H9 (cell line): ENCODE data around the gene INO80. TPM values are rescaled to one million over a fixed set of nuclear protein-coding genes. Genes with fewer than 3 reads are reported as not detected.

Source experiments
- DNase-seq: peaks from one replicate; pipeline ENCODE4 v3.0.0-alpha.2; 2017
- H2AFZ ChIP-seq: one replicate; pipeline ENCODE4 v1.6.1; 2013; ENCODE audit warnings: mild to moderate bottlenecking, low read length, control low read depth, moderate library complexity
- H2AK5ac ChIP-seq: 2 replicates; pipeline ENCODE4 v1.6.1; 2013; ENCODE audit warnings: low read length, control low read depth, mixed read lengths; ENCODE audit not compliant: insufficient read length
- H2BK120ac ChIP-seq: one replicate; pipeline ENCODE4 v1.6.1; 2013; ENCODE audit warnings: low read depth, mild to moderate bottlenecking, low read length, control low read depth, inconsistent platforms; ENCODE audit not compliant: poor library complexity, severe bottlenecking
- H2BK12ac ChIP-seq: 2 replicates; pipeline ENCODE4 v1.6.1; 2013; ENCODE audit warnings: low read length, control low read depth, mixed read lengths, low read depth; ENCODE audit not compliant: insufficient read length
- H2BK15ac ChIP-seq: 2 replicates; pipeline ENCODE4 v1.6.1; 2013; ENCODE audit warnings: low read depth, low read length, control low read depth
- H2BK20ac ChIP-seq: one replicate; pipeline ENCODE4 v1.6.1; 2013; ENCODE audit warnings: low read depth, mild to moderate bottlenecking, low read length, control low read depth, inconsistent platforms; ENCODE audit not compliant: poor library complexity, severe bottlenecking
- H2BK5ac ChIP-seq: 2 replicates; pipeline ENCODE4 v1.6.1; 2013; ENCODE audit warnings: low read length, control low read depth, mixed read lengths; ENCODE audit not compliant: insufficient read length
- H3K14ac ChIP-seq: 2 replicates; pipeline ENCODE4 v1.6.1; 2013; ENCODE audit warnings: low read length, control low read depth; ENCODE audit not compliant: insufficient read depth
- H3K18ac ChIP-seq: 2 replicates; pipeline ENCODE4 v1.6.1; 2013; ENCODE audit warnings: low read depth, mild to moderate bottlenecking, mixed read lengths, low read length, control low read depth; ENCODE audit not compliant: insufficient read length
- H3K23ac ChIP-seq: 2 replicates; pipeline ENCODE4 v1.6.1; 2013; ENCODE audit warnings: low read length, control low read depth, mixed read lengths, low read depth; ENCODE audit not compliant: insufficient read length
- H3K23me2 ChIP-seq: 2 replicates; pipeline ENCODE4 v1.6.1; 2013; ENCODE audit warnings: low read depth, mild to moderate bottlenecking, mixed read lengths, low read length, control low read depth; ENCODE audit not compliant: insufficient read length, poor library complexity, severe bottlenecking
- H3K27ac ChIP-seq: 2 replicates; pipeline ENCODE4 v1.5.1; 2013; ENCODE audit warnings: low read length, control low read depth, mixed read lengths, low read depth; ENCODE audit not compliant: insufficient read length
- H3K27me3 ChIP-seq: 2 replicates; pipeline ENCODE4 v1.6.1; 2013; ENCODE audit warnings: low read length, control low read depth, inconsistent platforms; ENCODE audit not compliant: insufficient read depth
- H3K4ac ChIP-seq: 2 replicates; pipeline ENCODE4 v1.6.1; 2013; ENCODE audit warnings: low read depth, mild to moderate bottlenecking, control low read depth, inconsistent platforms, low read length, moderate library complexity
- H3K4me1 ChIP-seq: 2 replicates; pipeline ENCODE4 v1.6.1; 2013; ENCODE audit warnings: low read length, control low read depth, inconsistent platforms; ENCODE audit not compliant: insufficient read depth
- H3K4me2 ChIP-seq: 2 replicates; pipeline ENCODE4 v1.6.1; 2013; ENCODE audit warnings: low read length, control low read depth, mixed read lengths; ENCODE audit not compliant: insufficient read length, insufficient read depth
- H3K56ac ChIP-seq: 2 replicates; pipeline ENCODE4 v1.6.1; 2013; ENCODE audit warnings: low read depth, mild to moderate bottlenecking, mixed read lengths, low read length, control low read depth; ENCODE audit not compliant: insufficient read length
- H3K79me1 ChIP-seq: 2 replicates; pipeline ENCODE4 v1.6.1; 2013; ENCODE audit warnings: low read depth, mild to moderate bottlenecking, moderate library complexity, low read length, control low read depth, inconsistent platforms; ENCODE audit not compliant: insufficient read depth, poor library complexity, severe bottlenecking
- H3K79me2 ChIP-seq: 2 replicates; pipeline ENCODE4 v1.6.1; 2013; ENCODE audit warnings: low read length, control low read depth, inconsistent platforms; ENCODE audit not compliant: insufficient read depth
- H3K9ac ChIP-seq: 2 replicates; pipeline ENCODE4 v1.6.1; 2013; ENCODE audit warnings: low read length, control low read depth, mixed read lengths; ENCODE audit not compliant: insufficient read length; ENCODE audit errors: extremely low read depth
- H3K9me3 ChIP-seq: one replicate; pipeline ENCODE4 v1.6.1; 2013; ENCODE audit warnings: low read depth, low read length, inconsistent platforms; ENCODE audit not compliant: control insufficient read depth
- H3T11ph ChIP-seq: one replicate; pipeline ENCODE4 v1.6.1; 2013; ENCODE audit warnings: mild to moderate bottlenecking, low read length, control low read depth, inconsistent platforms
- H4K20me1 ChIP-seq: one replicate; pipeline ENCODE4 v1.6.1; 2013; ENCODE audit not compliant: control insufficient read depth, insufficient read length, insufficient read depth
- H4K5ac ChIP-seq: 2 replicates; pipeline ENCODE4 v1.6.1; 2013; ENCODE audit warnings: low read depth, mild to moderate bottlenecking, mixed read lengths, low read length, control low read depth; ENCODE audit not compliant: insufficient read length
- H4K8ac ChIP-seq: replicated peaks from 2 replicates; pipeline ENCODE4 v1.6.1; 2013; ENCODE audit warnings: low read length, control low read depth, mixed read lengths, low read depth; ENCODE audit not compliant: insufficient read length
- H4K91ac ChIP-seq: 2 replicates; pipeline ENCODE4 v1.6.1; 2013; ENCODE audit warnings: low read depth, mild to moderate bottlenecking, moderate library complexity, mixed read lengths, low read length, control low read depth; ENCODE audit not compliant: insufficient read length
- H3K27ac Mint-ChIP-seq, 3 experiments: 2 replicates in 2 of 3; 3 replicates in 1 of 3; pipeline ENCODE4 v1.8.0; 2020 to 2021; ENCODE audit warnings: mixed read lengths in 3 of 3, mild to moderate bottlenecking in 1 of 3, moderate library complexity in 1 of 3
- H3K27me3 Mint-ChIP-seq: 2 replicates; pipeline ENCODE4 v1.8.0; 2021; ENCODE audit warnings: low read depth, mild to moderate bottlenecking, moderate library complexity, mixed read lengths
- H3K36me3 Mint-ChIP-seq, 3 experiments: 2 replicates in 2 of 3; 3 replicates in 1 of 3; pipeline ENCODE4 v1.8.0; 2020 to 2021; ENCODE audit warnings: low read depth in 3 of 3, mixed read lengths in 3 of 3; ENCODE audit not compliant: insufficient read depth in 1 of 3
- H3K4me1 Mint-ChIP-seq, 2 experiments: 2 replicates each; pipeline ENCODE4 v1.8.0; 2020; ENCODE audit warnings: mixed read lengths in 2 of 2
- H3K4me3 Mint-ChIP-seq, 2 experiments: 2 replicates in 1 of 2; 3 replicates in 1 of 2; pipeline ENCODE4 v1.8.0; 2020 to 2021; ENCODE audit warnings: mild to moderate bottlenecking in 2 of 2, mixed read lengths in 2 of 2, moderate library complexity in 1 of 2
- H3K9me3 Mint-ChIP-seq, 2 experiments: 2 replicates in 1 of 2; 3 replicates in 1 of 2; pipeline ENCODE4 v1.8.0; 2020; ENCODE audit warnings: mild to moderate bottlenecking in 2 of 2, mixed read lengths in 2 of 2, moderate library complexity in 1 of 2
- CTCF ChIP-seq: fragments of 200-600 bp; sonication (generic); conservative IDR thresholded peaks from 3 replicates; pipeline ENCODE4 v1.8.0; 2021; ENCODE audit warnings: antibody characterized with exemption, mild to moderate bottlenecking
- WGBS: extraction: QIAGEN DNeasy Blood & Tissue Kit; methylation state at CpG from one replicate; pipeline ENCODE4 v1.1.7; 2013; ENCODE audit warnings: missing lambda C conversion rate, low lambda C conversion rate, mixed read lengths; ENCODE audit not compliant: insufficient read length; ENCODE audit errors: extremely low coverage; 5-methylcytosine and 5-hydroxymethylcytosine counted together
- total RNA-seq: library from RNA; stranded (reverse); gene quantifications from 2 replicates; pipeline ENCODE4 v1.2.1, GENCODE V29; 2021

The INO80 gene
- total RNA-seq, 1 experiment from 2014 or later = 29.2 TPM

- no peak overlapping the region for H3K14ac ChIP-seq
- no peak overlapping the region for H3T11ph ChIP-seq
- H3K79me1 ChIP-seq = no peaks in the 10 kb centered on the region
- H3K27me3 Mint-ChIP-seq = peaks cover 64% of the 10 kb centered on the region
- no peaks in the 10 kb centered on the region; the same call in 1 of the 2 replicates for H3K27me3 ChIP-seq
- H3K27ac Mint-ChIP-seq = no peak overlapping the region; a peak in 1 of 7 replicates
- no peaks in the 10 kb centered on the region for H4K20me1 ChIP-seq
- no peak overlapping the region for H3K27ac ChIP-seq
- H3K4me1 Mint-ChIP-seq = peaks cover 30 to 34% of the 10 kb centered on the region in 2 experiments
- H3K9me3 ChIP-seq = no peaks in the 10 kb centered on the region
- no peak overlapping the region for H2BK5ac ChIP-seq
- H4K5ac ChIP-seq = no peak overlapping the region
- no peaks in the 10 kb centered on the region for H3K79me2 ChIP-seq
- H2BK20ac ChIP-seq = no peak overlapping the region
- no peak overlapping the region for H3K56ac ChIP-seq
- H3K36me3 Mint-ChIP-seq = no peaks in the 10 kb centered on the region; a peak in 1 of 7 replicates
- no peak overlapping the region for H3K18ac ChIP-seq
- no peak overlapping the region for H3K23ac ChIP-seq
- peaks cover 5% of the 10 kb centered on the region; the same call in 1 of the 2 replicates for H3K4me1 ChIP-seq
- no peak overlapping the region for H2BK120ac ChIP-seq
- no peak overlapping the region for H3K4ac ChIP-seq
- no peak overlapping the region for H2AK5ac ChIP-seq
- H2AFZ ChIP-seq = no peak overlapping the region
- no peak for TF ChIP-seq CTCF
- H2BK12ac ChIP-seq = no peak overlapping the region
- H3K23me2 ChIP-seq = peaks cover 5% of the 10 kb centered on the region
- H3K4me3 Mint-ChIP-seq = no peak overlapping the region
- no peak overlapping the region for H3K9ac ChIP-seq
- WGBS = no CpG with 5 or more reads among the region's 11 CpGs
- H3K4me2 ChIP-seq = no peak overlapping the region
- H3K9me3 Mint-ChIP-seq = no peaks in the 10 kb centered on the region
- no peak overlapping the region for H4K91ac ChIP-seq
- H2BK15ac ChIP-seq = no peak overlapping the region
- H4K8ac ChIP-seq = no peak overlapping the region
- no peak for DNase-seq
Measured at GRCh38 chr15:40944510-40945296, 171.4 kb downstream of the INO80 start.
